Measurements from ENCODE around the gene DHCR24.

The DHCR24 gene

GRCh38 chr1:54812801-54813484 lies 74.1 kb downstream of the DHCR24 start:
- H3K9ac ChIP-seq (ENCODE audit: low read length) = no peak overlapping the region
- no peaks in the 10 kb centered on the region for H3K36me3 ChIP-seq (ENCODE audit: insufficient read depth, low read length)
- H3F3A ChIP-seq (ENCODE audit: insufficient read depth, low read length) = no peaks in the 10 kb centered on the region
- no peak overlapping the region for H3K4me2 ChIP-seq (ENCODE audit: low read length)
- H2AFZ ChIP-seq (ENCODE audit: low read length) = no peak overlapping the region
- H4K20me1 ChIP-seq (ENCODE audit: insufficient read depth, low read length) = no peaks in the 10 kb centered on the region
- H3K79me2 ChIP-seq (ENCODE audit: insufficient read depth, low read length) = no peaks in the 10 kb centered on the region
- no peaks in the 10 kb centered on the region for H3K9me2 ChIP-seq (ENCODE audit: low read depth, low read length)
- no peaks in the 10 kb centered on the region for H3K9me3 ChIP-seq (ENCODE audit: low read length)
- TF ChIP-seq CTCF (IDR thresholded peaks at IDR 0.05; ENCODE audit: low read length) = no peak
- no peak for TF ChIP-seq EZH2 (IDR thresholded peaks at IDR 0.05; ENCODE audit: borderline replicate concordance, low read length)
- no peak overlapping the region for H3K27ac ChIP-seq (ENCODE audit: low read depth, low read length, poor library complexity, severe bottlenecking)
- no peaks in the 10 kb centered on the region for H3K4me1 ChIP-seq (ENCODE audit: insufficient read depth, low read length, severe bottlenecking)
- no peak overlapping the region for H3K4me3 ChIP-seq (ENCODE audit: low read depth, low read length, poor library complexity, severe bottlenecking)
- H3K27me3 ChIP-seq (ENCODE audit: insufficient read depth, low read length) = no peaks in the 10 kb centered on the region

- Histone ChIP-seq H3F3A (ENCODE audit: insufficient read depth, low read length) (no peaks in the 10 kb centered on the region), H2AFZ (ENCODE audit: low read length) (no peak overlapping the region), H3K36me3 (ENCODE audit: insufficient read depth, low read length) (no peaks in the 10 kb centered on the region), H4K20me1 (ENCODE audit: insufficient read depth, low read length) (no peaks in the 10 kb centered on the region), H3K27ac (ENCODE audit: low read depth, low read length, poor library complexity, severe bottlenecking) (no peak overlapping the region), H3K4me2 (ENCODE audit: low read length) (no peak overlapping the region), H3K9me3 (ENCODE audit: low read length) (no peaks in the 10 kb centered on the region), H3K9me2 (ENCODE audit: low read depth, low read length) (no peaks in the 10 kb centered on the region), H3K27me3 (ENCODE audit: insufficient read depth, low read length) (no peaks in the 10 kb centered on the region), H3K4me1 (ENCODE audit: insufficient read depth, low read length, severe bottlenecking) (no peaks in the 10 kb centered on the region), H3K79me2 (ENCODE audit: insufficient read depth, low read length) (no peaks in the 10 kb centered on the region), H3K9ac (ENCODE audit: low read length) (no peak overlapping the region), H3K4me3 (ENCODE audit: low read depth, low read length, poor library complexity, severe bottlenecking) (no peak overlapping the region)
- TF ChIP-seq EZH2 (IDR thresholded peaks at IDR 0.05; ENCODE audit: borderline replicate concordance, low read length) = no peak
- no peak for TF ChIP-seq CTCF (IDR thresholded peaks at IDR 0.05; ENCODE audit: low read length)
Observed at GRCh38 chr1:54811739-54812655, 75.0 kb downstream of the DHCR24 start.

GRCh38 chr1:54811066-54811465 lies 75.9 kb downstream of the DHCR24 start:
- Histone ChIP-seq H3K27me3 (ENCODE audit: insufficient read depth, low read length) (no peaks in the 10 kb centered on the region), H3K36me3 (ENCODE audit: insufficient read depth, low read length) (no peaks in the 10 kb centered on the region), H2AFZ (ENCODE audit: low read length) (no peak overlapping the region), H3F3A (ENCODE audit: insufficient read depth, low read length) (no peaks in the 10 kb centered on the region), H3K9ac (ENCODE audit: low read length) (no peak overlapping the region), H3K9me3 (ENCODE audit: low read length) (no peaks in the 10 kb centered on the region), H4K20me1 (ENCODE audit: insufficient read depth, low read length) (no peaks in the 10 kb centered on the region), H3K9me2 (ENCODE audit: low read depth, low read length) (no peaks in the 10 kb centered on the region), H3K79me2 (ENCODE audit: insufficient read depth, low read length) (no peaks in the 10 kb centered on the region), H3K4me2 (ENCODE audit: low read length) (no peak overlapping the region), H3K27ac (ENCODE audit: low read depth, low read length, poor library complexity, severe bottlenecking) (no peak overlapping the region), H3K4me1 (ENCODE audit: insufficient read depth, low read length, severe bottlenecking) (no peaks in the 10 kb centered on the region), H3K4me3 (ENCODE audit: low read depth, low read length, poor library complexity, severe bottlenecking) (no peak overlapping the region)
- TF ChIP-seq EZH2 (IDR thresholded peaks at IDR 0.05; ENCODE audit: borderline replicate concordance, low read length) = no peak
- TF ChIP-seq CTCF (IDR thresholded peaks at IDR 0.05; ENCODE audit: low read length) = no peak
